ENCODE data around the gene TBC1D8.

Gene TBC1D8

DNA sequence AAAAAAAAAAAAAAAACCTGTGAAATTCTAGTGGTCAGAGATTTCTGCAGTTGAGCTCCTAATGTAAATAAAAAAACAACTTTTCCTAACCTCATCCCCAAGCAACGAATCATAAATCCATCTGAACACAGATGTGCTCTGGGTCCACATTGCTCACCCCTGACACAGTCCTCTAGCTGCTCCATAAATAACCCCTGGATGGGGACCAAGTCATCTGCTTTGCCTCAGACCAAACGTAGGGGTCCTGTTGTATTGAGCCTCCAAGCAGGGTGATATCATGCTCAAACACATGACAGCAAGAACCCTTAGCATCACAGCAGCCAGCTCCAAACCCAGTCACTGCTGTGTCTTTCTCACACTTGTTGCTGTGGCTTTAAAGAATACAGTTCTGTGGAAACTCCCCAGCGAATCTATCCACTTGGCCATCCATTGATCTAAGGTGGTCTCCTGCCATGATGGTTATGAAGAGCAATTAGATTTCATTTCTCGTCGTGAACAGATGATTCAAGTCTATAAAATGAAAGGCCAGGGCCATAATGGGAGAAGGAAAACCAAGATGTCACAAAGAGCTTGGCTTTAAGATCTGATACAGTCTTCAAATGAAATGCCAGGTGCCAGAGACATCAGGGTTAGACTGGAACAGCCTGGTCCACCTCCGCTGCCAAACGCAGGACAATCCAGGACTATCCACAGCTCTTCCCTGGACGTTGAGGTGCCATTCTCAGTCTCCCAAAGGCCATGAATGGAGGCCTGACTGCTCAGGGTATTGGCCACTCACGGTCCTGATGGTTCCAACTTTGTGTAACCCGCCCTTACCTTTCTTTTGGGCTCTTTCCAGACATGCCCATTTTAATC, 39.0 kb downstream of the TBC1D8 start:
- no peak for DNase-seq (ENCODE audit: low spot score)

DNA sequence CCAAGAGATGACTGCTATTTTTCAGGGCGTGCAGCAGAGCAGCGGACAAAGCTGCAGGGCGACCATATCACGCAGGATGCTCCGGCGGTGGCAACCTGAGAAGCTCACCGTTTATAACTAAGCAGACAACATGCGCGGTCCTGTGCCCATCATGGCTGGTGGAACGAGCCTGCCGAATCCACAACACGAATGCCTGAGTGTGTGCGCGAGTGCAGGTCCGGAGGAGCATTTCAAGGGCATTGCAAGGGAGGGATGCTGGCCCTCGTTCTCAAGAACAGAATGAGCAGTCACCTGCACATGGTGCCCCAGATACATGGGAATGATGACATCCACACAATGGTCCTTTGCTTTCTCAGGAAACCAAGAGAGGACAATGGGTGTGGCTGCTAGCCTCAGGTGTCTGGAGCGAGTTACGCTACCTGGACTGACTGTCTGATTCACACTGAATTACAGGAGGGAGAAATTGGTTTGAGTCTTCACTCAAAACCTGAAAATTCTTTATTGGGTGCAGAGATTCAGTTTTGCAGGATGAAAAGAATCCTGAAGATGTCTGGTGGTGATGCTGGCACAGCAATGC, 39.8 kb downstream of the TBC1D8 start:
- DNase-seq (ENCODE audit: low spot score) = no peak

DNA sequence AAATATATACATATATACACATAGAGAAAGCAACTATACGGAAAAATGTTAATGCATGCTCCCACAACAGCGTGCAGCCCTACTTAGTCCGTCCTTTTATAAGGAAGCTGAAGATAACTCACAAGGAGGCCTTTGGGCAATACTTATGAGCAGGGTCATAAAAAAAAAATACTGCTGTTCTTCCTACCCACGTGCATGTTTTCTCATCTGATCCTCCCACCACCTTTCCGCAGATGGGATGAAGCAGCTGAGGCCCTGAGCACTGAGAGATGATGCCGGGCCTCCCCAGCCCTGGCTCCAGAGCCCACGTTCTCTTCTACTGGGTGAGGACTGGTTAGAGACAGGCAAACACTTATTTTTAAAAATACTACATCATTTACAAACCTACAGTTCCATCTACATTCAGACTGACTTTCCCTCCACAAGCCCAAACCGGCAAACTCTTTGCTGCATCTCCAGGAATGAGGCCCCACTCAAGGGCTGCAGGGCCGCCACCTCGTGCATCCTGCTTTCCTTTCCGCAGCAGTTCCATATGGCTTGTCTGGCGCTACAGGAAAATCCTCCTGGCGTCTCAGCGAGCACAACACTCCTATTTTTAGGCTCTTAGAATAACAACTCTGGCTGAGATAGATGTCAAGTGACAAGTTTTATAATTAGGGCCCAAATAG, 41.6 kb downstream of the TBC1D8 start:
- DNase-seq (ENCODE audit: low spot score) = no peak

DNA sequence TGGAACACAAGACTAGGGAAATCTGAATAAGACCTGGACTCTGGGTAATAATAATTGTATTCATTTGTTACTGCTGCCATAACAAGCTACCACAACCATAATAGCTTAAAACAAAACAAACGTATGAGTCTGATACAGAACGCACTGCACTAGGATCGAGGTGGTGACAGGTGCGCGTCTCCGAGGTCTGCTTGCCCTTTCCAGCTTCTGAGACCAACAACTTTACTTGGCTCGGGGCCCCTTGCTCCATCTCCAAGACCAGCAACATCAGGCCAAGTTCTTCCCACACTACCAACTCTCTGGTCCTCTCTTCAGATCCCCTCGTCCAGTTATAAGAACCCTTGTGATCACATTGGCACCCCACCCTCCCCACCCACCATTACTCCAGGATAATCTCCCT, 42.8 kb downstream of the TBC1D8 start:
- DNase-seq (ENCODE audit: low spot score) = no peak

DNA sequence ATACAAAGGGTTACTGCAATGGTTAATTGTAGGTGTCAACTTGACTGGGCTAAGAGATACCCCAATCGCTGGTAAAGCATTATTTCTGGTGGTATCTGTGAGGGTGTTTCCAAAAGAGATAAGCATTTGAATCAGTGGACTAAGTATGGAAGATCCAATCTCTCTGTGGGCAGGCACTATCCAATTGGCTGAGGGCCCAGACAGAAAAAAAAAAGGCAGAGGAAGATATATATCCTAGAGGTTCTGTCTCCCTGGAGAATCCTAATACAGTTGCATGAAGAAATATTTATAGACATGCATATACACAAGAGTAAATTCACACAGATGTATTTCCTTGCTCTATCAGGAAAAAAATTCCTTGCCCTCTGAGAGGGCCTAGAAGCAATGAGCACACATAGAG, 43.9 kb downstream of the TBC1D8 start:
- no peak for DNase-seq (ENCODE audit: low spot score)

DNA sequence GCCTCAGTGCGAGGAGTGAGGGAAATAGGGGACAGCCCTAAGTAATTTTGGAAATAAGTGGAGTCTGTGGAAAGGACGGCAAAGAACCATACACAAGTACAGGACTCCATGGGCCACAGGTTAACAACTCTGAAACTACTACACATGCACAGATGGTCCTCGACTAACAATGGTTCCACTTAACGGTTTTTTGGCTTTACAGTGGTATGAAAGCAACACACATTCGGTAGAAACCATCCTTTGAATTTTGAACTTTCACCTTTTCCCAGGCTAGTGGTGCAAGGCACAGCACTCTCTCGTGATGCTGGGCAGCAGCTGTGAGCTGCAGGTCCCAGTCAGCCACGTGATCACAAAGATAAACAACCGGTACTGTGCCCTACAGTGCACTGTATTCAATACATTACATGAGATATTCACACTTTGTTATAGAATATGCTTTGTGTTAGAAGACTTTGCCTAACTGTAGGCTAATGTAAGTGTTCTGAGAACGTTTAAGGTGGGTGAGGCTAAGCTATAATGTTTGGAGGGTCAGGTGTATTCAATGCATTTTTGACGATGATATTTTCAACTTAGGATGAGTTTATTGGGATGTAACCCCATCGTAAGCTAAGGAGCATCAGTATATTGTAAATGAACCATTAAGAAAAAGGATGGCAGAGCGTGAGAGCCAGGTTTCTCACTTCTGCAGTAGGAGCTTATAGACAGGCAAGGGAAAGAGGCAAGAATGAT, 44.6 kb downstream of the TBC1D8 start:
- no peak for DNase-seq (ENCODE audit: low spot score)

DNA sequence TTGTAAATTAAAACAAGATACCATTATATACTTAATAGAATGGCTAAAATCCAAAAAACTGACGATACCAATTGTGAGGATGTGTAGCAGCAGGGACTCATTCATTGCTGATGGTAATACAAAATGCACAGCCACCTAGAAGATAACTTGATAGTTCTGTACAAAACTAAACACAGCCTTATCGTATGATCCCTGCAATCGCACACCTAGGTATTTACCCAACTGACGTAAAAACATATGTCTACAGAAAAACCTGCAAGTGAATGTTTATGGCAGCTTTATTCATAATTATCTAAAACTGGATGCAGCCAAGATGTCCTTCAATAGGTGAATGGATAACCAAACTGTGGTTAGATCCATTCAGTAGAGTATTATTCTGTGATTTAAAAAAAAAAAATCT, 45.5 kb downstream of the TBC1D8 start:
- DNase-seq (ENCODE audit: low spot score) = no peak

DNA sequence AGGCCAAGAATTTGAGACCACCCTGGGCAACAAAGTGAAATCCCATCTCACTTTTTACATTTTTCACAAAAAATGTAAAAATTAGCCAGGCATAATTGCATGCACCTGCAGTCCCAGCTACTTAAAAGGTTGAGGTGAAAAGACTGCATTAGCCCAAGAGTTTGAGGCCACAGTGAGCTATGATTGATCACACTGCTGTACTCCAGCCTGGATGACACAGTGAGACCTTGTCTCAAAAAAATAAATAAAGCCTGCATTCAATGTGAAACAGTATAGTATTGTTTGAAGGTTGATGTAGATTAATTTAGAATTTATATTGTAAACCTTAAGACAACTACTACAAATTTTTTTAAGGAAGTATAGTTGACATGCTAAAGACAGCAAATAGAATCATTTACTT, 53.5 kb downstream of the TBC1D8 start:
- DNase-seq (ENCODE audit: low spot score) = no peak

DNA sequence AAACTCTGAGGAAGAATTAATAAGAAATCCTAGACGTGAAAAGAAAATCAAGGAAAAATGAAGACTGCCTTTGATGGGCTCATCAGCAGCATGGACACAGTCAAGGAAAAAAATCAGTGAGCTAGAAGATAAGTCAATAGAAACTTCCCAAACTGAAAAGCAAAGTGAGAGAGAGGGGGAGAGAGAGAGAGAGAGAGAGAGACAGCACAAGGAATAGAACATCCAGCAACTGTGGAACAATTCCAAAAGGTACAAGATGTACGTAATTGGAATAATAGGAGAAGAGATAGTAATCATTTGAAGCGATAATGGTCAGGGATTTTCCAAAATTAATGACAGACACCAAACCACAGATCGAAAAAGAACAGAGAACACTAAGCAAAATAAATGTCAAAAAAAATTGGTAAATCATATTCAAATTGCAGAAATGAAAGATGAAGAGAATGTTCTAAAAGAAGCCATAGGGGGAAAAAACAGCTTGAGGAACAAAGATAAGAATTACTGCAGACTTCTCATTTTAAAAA, 54.5 kb downstream of the TBC1D8 start:
- DNase-seq (ENCODE audit: low spot score) = no peak

DNA sequence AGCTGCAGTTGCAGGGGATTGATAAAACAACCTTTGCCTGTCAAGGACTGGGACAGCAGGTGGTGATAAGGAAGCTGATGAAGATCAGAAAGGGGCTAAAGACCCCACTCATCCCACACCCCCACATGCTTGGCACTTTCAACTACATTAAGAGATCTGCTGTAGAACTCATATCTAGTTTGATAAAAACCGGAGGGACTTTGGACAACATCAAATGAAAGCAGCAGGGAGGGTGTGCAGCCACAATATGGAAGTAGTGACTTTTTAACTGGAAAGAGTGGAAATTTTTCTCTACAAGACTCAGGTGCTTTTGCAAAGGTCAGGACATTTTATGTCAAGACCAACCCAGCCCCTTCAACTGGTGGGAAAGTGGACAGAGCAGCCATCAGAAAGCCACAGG, 56.8 kb downstream of the TBC1D8 start:
- DNase-seq (ENCODE audit: low spot score) = no peak

DNA sequence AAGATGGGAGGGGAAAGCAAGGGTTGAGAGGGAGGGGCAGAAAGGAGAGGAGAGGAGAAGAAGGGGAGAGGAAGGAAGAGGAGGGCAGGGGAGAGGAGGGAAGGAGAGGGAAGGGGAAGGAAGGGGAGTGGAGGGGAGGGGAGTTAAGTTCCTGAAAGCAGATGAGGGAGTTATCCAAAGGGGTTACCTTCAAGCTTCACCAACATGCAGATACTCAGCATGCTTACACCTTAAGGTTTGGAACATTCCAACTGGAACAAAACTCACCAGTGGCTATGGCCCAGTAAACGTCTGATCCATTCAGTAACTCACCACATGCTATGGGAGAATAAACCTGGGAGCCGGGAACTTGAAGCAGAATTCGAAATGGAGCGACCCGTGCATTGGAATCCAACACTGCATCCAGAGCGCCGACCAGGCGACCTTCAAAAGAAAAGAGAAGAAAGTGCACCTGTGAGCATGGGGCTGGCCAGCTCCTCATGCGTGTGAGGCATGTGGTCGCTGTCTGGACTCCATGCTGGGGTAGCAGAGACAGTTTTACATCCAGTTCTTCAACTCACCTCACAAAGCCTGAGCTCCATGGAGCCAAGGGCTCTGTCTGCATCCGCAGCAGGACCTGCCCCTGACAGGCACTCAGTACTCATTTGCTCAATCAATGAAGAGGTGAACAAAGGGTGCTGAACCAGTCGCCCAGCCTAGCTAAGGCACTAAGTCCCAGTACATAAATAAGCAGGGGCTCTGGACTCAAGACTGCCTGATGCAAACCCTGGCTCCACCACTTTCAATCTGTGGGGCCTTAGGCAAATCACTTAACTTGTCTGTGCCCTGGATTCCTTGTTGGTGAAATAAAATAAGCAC, 61.0 kb downstream of the TBC1D8 start:
- DNase-seq (ENCODE audit: low spot score) = no peak

DNA sequence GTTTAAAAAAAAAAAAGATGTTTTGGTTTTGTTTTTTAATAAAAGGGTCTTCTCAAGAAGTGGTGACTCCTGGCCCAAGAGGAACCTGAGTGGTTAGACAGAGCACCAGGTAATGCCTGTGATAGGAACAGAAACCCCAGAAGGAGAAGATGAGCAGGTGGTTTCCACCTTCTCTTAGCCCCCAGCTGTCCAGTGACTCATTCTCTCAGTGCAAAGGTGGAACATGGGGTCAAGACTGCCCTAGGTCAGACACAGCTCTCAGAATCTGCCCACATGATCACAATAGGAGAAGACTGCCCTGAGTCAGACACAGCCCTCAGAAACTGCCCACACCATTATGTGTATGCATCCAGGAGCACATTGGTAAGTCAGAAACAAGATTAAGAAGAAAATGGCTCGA, 61.8 kb downstream of the TBC1D8 start:
- DNase-seq (ENCODE audit: low spot score) = no peak

DNA sequence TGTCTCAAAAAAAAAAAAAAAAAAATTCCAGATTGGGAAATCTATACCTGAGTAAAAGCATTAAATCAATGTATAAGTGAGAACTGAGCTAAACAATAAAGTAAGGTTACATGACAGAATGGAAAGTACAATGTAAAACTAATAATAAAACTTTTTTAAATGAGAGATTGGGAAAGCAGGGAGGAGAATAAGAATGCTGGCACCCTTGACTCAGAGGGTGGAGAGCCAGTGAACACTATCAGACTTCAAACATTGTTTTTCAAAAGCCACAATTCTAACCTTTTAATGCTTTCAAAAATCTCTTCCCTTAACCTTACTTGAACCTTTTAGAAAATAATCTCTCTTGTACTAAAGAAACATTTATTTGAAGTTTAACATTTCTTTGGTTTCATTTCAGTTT, 63.5 kb downstream of the TBC1D8 start:
- DNase-seq (ENCODE audit: low spot score) = no peak

DNA sequence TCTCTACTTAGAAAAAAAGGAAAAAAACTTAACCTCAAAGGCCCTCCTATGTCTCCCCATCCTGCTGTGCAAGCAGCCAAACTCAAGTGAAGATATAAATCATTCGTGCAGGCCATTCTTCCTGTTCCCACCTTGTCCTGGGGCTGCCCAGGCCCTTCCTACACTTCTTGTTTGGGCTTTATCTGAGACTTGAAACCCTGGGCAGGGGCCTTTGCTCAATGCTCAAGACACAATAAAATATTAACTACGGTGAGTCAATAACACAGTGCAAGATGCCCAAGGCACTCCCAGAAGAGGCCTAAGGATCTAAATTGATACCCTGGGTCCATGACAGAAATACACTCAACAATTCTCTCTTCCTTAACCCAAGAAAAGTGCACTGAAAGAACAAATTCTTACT, 67.6 kb downstream of the TBC1D8 start:
- DNase-seq (ENCODE audit: low spot score) = peak; percentile 34

DNA sequence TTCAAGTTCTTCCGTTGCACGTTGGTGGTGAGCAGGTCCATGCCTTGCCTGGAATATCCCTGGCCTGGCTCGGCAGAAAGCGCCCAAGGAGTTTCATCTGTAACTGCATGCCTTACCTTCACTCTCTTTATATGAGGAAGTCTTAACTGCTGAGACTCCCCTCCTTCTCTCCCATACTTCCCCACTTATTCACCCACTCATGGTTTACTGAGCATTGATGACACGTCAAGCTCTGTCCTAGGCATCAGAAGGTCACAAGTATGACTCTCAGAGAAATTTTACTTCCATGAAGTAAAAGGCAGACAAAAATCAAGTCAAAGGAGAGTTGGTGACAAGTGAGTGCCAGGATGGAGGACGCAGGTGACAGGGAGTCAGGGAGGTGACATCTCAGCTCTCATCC, 68.2 kb downstream of the TBC1D8 start:
- DNase-seq (ENCODE audit: low spot score) = no peak

DNA sequence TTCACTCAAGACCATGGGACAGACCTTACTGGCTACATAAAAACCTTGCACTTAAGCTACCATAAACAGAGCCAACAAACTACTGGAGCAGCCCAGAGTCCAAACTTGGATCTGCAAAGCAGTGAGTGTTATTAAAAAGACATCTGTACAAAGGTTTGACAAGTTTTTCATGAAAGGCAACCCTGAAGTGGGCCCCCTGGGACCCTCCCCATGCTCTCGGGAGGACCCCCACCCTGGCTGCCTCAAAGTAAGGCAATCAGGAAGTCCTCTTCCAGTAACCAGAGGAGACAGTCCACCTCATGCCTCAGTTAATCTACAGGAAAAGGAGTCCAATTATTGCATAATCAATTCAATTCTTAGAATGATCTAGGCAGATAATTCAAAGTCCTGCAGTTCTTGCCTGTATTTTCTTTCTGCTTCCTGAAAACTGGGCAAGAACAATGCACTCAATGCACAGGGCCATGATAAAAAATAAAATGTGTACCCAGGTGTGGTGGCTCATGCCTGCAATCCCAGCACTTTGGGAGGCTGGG, 69.7 kb downstream of the TBC1D8 start:
- DNase-seq (ENCODE audit: low spot score) = no peak

DNA sequence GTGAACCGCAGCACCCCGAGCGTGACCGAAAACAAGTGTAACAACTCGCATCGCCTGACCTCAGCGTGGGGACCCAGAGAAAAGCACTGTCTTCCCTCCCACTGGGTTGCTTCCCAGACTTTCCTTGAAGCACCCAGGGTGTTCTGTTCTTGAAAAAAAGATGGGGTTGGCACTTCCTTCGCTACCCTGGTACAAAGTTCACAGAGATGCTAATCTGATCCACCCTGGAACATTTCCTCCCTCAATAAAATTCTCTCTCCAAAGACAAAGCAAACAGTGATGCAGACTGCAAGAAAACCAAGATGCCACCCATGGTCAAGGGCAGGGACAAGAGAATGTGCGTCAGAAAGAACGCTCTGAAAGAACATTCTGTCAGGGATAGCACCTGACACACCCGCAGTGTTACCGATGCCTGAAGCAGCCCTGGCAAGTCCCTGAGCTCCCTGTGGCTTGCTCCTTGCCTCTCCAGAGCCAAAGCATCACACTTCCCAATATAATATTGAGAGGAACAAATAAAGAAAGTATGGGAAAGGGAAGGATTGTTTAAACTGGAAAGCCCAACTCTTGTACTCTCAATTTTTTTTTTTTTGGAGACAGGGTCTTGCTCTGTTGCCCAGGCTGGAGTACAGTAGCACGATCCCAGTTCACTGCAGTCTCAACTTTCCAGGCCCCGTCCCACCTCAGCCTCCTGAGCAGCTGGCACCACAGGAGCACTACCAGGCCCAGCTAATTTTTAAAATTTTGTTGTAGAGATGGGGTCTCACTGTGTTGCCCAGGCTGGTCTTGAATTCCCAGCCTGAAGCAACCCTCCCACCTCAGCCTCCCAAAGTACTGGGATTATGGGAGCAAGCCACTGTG, 70.7 kb downstream of the TBC1D8 start:
- DNase-seq (ENCODE audit: low spot score) = peak; percentile 85

DNA sequence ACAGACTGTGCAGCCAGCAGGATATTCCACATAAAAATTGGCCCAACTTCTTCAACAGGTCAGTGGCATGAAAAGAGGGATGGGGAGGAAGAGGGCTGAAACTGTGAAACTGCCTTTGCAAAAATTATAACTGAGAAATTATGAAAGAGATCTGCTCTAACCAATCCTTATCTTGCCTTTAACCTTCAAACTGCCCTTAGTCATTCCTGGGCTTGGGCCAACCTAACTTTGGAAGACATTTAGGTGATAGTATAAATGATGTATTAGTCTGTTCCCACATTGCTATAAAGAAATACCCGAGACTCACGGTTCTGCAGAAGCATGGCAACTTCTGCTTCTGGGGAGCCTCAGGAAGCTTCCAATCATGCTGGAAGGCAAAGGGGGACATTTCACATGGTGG, 74.6 kb downstream of the TBC1D8 start:
- no peak for DNase-seq (ENCODE audit: low spot score)

DNA sequence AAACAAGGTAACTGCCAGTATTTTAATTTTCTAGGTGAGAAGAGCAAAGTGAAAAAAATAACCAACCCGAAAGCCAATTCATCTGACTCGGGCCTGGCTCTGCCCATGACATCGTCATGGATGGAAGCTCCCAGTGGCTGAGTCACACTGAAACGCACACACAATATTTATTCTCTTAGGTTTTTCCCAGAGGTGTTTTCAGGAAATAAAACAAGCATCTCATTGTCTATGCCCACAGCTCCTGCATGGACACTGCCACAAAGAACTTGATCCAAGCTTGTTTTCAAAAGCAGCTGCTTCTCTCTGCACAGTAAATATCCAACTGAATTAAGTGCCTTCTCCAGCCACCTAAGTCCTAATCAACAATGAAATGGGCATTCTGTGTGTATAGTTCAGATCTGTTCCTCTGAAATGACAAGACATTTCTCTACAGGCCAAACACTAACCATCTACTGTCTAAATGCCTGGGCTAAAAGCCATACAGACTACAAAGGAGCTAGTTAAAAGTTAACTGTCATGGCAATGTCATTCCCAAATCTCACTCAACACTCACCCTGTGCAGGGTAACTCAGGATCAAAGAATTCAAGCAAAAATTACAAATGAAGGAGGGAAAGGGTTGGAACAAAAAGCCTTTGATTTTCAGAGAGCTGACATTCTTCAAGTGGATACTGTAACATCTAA, 86.2 kb downstream of the TBC1D8 start:
- peak; percentile 77 for DNase-seq (ENCODE audit: low spot score)

DNA sequence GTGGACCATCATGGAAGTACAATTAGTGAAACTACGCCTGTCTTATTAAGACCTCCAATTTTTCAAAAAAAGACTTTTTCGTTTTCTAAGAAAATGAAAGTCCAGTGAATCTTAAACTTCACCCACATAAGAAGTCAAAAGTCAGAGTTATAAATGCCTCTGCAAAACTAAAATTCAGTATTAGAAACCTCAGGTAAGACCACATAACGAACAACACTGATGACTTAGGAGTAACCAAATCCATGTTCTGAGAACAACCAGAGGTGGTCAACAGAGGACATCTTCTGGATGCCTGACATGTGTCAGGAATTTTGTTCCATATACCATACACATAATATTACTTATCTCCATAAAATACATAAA, 86.7 kb downstream of the TBC1D8 start:
- DNase-seq (ENCODE audit: low spot score) = no peak
